HEK293T (cell line): ENCODE measurements around the gene NARS2.
"Not testable (repeated sequence)": the region's sequence is repeated elsewhere in the genome, so short reads cannot be mapped to it uniquely, and the experiment has no call there.

Experiments
- BHLHE40 ChIP-seq: fragments of 450-650 bp; IDR thresholded peaks from 2 replicates; pipeline ENCODE4 v1.6.1; 2016; ENCODE audit warnings: mild to moderate bottlenecking, moderate library complexity, borderline replicate concordance
- ELF4 ChIP-seq: fragments of 450-650 bp; IDR thresholded peaks from 2 replicates; pipeline ENCODE4 v1.6.1; 2017; ENCODE audit warnings: antibody characterized with exemption
- FOXA1 ChIP-seq: fragments of 450-650 bp; IDR thresholded peaks from 2 replicates; pipeline ENCODE4 v1.6.1; 2016; ENCODE audit warnings: mild to moderate bottlenecking
- L3MBTL2 ChIP-seq: fragments of 450-650 bp; conservative IDR thresholded peaks from 2 replicates; pipeline ENCODE4 v1.6.1; 2016; ENCODE audit warnings: mild to moderate bottlenecking
- NFRKB ChIP-seq: fragments of 450-650 bp; IDR thresholded peaks from 2 replicates; pipeline ENCODE4 v1.6.1; 2016; ENCODE audit warnings: mild to moderate bottlenecking, moderate library complexity
- SP1 ChIP-seq: fragments of 450-650 bp; IDR thresholded peaks from 2 replicates; pipeline ENCODE4 v1.6.1; 2017
- TF ChIP-seq, protein P1 (sequence below): fragments of 450-650 bp; IDR thresholded peaks from 2 replicates; pipeline ENCODE4 v1.6.1; 2016

DNA sequence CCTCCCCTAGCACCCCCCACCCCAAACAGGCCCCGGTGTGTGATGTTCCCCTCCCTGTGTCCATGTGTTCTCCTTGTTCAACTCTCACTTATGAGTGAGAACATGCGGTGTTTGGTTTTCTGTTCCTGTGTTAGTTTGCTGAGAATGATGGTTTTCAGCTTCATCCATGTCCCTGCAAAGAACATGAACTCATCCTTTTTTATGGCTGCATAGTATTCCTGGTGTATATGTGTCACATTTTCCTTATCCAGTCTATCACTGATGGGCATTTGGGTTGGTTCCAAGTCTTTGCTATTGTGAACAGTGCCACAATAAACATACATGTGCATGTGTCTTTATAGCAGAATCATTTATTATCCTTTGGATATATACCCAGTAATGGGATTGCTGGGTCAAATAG is 22.9 kb upstream of the NARS2 start:
- not testable (repeated sequence) for TF ChIP-seq ELF4, SP1, L3MBTL2, FOXA1, BHLHE40, NFRKB
- TF ChIP-seq, protein P1, sequence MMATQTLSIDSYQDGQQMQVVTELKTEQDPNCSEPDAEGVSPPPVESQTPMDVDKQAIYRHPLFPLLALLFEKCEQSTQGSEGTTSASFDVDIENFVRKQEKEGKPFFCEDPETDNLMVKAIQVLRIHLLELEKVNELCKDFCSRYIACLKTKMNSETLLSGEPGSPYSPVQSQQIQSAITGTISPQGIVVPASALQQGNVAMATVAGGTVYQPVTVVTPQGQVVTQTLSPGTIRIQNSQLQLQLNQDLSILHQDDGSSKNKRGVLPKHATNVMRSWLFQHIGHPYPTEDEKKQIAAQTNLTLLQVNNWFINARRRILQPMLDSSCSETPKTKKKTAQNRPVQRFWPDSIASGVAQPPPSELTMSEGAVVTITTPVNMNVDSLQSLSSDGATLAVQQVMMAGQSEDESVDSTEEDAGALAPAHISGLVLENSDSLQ: not testable (repeated sequence)
